ENCODE measurements around the gene ITGAD. TPM values are rescaled to one million over a fixed set of nuclear protein-coding genes. Genes with fewer than 3 reads are reported as not detected.

ITGAD gene
- total RNA-seq, 1 donor from 2014 or later: not detected

- Histone ChIP-seq H3K4me1 (ENCODE audit: insufficient read depth, low read length) (no peaks in the 10 kb centered on the region), H3K4me2 (ENCODE audit: low read length) (no peak overlapping the region), H2AFZ (ENCODE audit: low read depth, low read length) (no peak overlapping the region), H3K9ac (ENCODE audit: low read length) (no peak overlapping the region), H3K36me3 (ENCODE audit: insufficient read depth, low read length) (no peaks in the 10 kb centered on the region), H3K9me3 (ENCODE audit: insufficient read depth, low read depth, low read length) (no peaks in the 10 kb centered on the region), H3K4me3 (ENCODE audit: insufficient read depth, low read depth, low read length) (no peak overlapping the region), H3K79me2 (ENCODE audit: insufficient read depth, low read length) (no peaks in the 10 kb centered on the region), H3K27me3 (ENCODE audit: insufficient read depth, low read length) (no peaks in the 10 kb centered on the region), H4K20me1 (ENCODE audit: insufficient read depth, low read length) (no peaks in the 10 kb centered on the region), H3K27ac (ENCODE audit: low read depth, low read length) (no peak overlapping the region)
- Mint-ChIP-seq H3K9me3 (ENCODE audit: unreplicated experiment) (peaks cover 4% of the 10 kb centered on the region), H3K4me3 (ENCODE audit: unreplicated experiment) (no peak overlapping the region), H3K36me3 (ENCODE audit: low read depth, unreplicated experiment) (no peaks in the 10 kb centered on the region), H3K27ac (ENCODE audit: unreplicated experiment) (no peak overlapping the region), H3K27me3 (ENCODE audit: low read depth, unreplicated experiment) (peaks cover 48% of the 10 kb centered on the region), H3K4me1 (ENCODE audit: low read depth, unreplicated experiment) (no peaks in the 10 kb centered on the region)
- TF ChIP-seq CTCF (IDR thresholded peaks at IDR 0.05; ENCODE audit: insufficient read depth, low read depth, low read length) (no peak), EZH2 (IDR thresholded peaks at IDR 0.05; ENCODE audit: insufficient read depth, low read length) (no peak)
- FAIRE-seq (no peak), DNase-seq (ENCODE audit: low read depth) (no peak)
Observed at GRCh38 chr16:31380201-31380600, 12.9 kb upstream of the ITGAD start.

- H3K27me3 ChIP-seq (ENCODE audit: insufficient read depth, low read length): no peaks in the 10 kb centered on the region
- no peak overlapping the region for H3K4me3 Mint-ChIP-seq (ENCODE audit: unreplicated experiment)
- FAIRE-seq (no peak), DNase-seq (ENCODE audit: low read depth) (no peak)
- no peak overlapping the region for H3K4me3 ChIP-seq (ENCODE audit: insufficient read depth, low read depth, low read length)
- H3K36me3 ChIP-seq (ENCODE audit: insufficient read depth, low read length): no peaks in the 10 kb centered on the region
- no peak overlapping the region for H2AFZ ChIP-seq (ENCODE audit: low read depth, low read length)
- H3K27ac ChIP-seq (ENCODE audit: low read depth, low read length): no peak overlapping the region
- peaks cover 10% of the 10 kb centered on the region for H3K4me1 Mint-ChIP-seq (ENCODE audit: low read depth, unreplicated experiment)
- no peak for TF ChIP-seq EZH2 (IDR thresholded peaks at IDR 0.05; ENCODE audit: insufficient read depth, low read length)
- peak; percentile 11 for TF ChIP-seq CTCF (IDR thresholded peaks at IDR 0.05; ENCODE audit: insufficient read depth, low read depth, low read length)
- H3K4me2 ChIP-seq (ENCODE audit: low read length): no peak overlapping the region
- peaks cover 35% of the 10 kb centered on the region for H3K27me3 Mint-ChIP-seq (ENCODE audit: low read depth, unreplicated experiment)
- H3K27ac Mint-ChIP-seq (ENCODE audit: unreplicated experiment): no peak overlapping the region
- no peaks in the 10 kb centered on the region for H3K9me3 ChIP-seq (ENCODE audit: insufficient read depth, low read depth, low read length)
- no peaks in the 10 kb centered on the region for H3K36me3 Mint-ChIP-seq (ENCODE audit: low read depth, unreplicated experiment)
- H3K9me3 Mint-ChIP-seq (ENCODE audit: unreplicated experiment): no peaks in the 10 kb centered on the region
- no peaks in the 10 kb centered on the region for H3K79me2 ChIP-seq (ENCODE audit: insufficient read depth, low read length)
- H3K4me1 ChIP-seq (ENCODE audit: insufficient read depth, low read length): peaks cover 4% of the 10 kb centered on the region
- no peaks in the 10 kb centered on the region for H4K20me1 ChIP-seq (ENCODE audit: insufficient read depth, low read length)
- no peak overlapping the region for H3K9ac ChIP-seq (ENCODE audit: low read length)
Observed at GRCh38 chr16:31382485-31383161, 10.5 kb upstream of the ITGAD start.

GRCh38 chr16:31385680-31386079 is 7.5 kb upstream of the ITGAD start:
- no peak overlapping the region for H2AFZ ChIP-seq (ENCODE audit: low read depth, low read length)
- Mint-ChIP-seq H3K27ac (ENCODE audit: unreplicated experiment) (no peak overlapping the region), H3K4me3 (ENCODE audit: unreplicated experiment) (no peak overlapping the region), H3K36me3 (ENCODE audit: low read depth, unreplicated experiment) (no peaks in the 10 kb centered on the region), H3K4me1 (ENCODE audit: low read depth, unreplicated experiment) (peaks cover 10% of the 10 kb centered on the region), H3K27me3 (ENCODE audit: low read depth, unreplicated experiment) (peaks cover 31% of the 10 kb centered on the region), H3K9me3 (ENCODE audit: unreplicated experiment) (no peaks in the 10 kb centered on the region)
- TF ChIP-seq EZH2 (IDR thresholded peaks at IDR 0.05; ENCODE audit: insufficient read depth, low read length) (no peak), CTCF (IDR thresholded peaks at IDR 0.05; ENCODE audit: insufficient read depth, low read depth, low read length) (no peak)
- no peak overlapping the region for H3K27ac ChIP-seq (ENCODE audit: low read depth, low read length)
- H3K4me3 ChIP-seq (ENCODE audit: insufficient read depth, low read depth, low read length): no peak overlapping the region
- no peaks in the 10 kb centered on the region for H3K79me2 ChIP-seq (ENCODE audit: insufficient read depth, low read length)
- no peak for FAIRE-seq
- H3K9ac ChIP-seq (ENCODE audit: low read length): no peak overlapping the region
- no peaks in the 10 kb centered on the region for H4K20me1 ChIP-seq (ENCODE audit: insufficient read depth, low read length)
- H3K36me3 ChIP-seq (ENCODE audit: insufficient read depth, low read length): no peaks in the 10 kb centered on the region
- no peaks in the 10 kb centered on the region for H3K9me3 ChIP-seq (ENCODE audit: insufficient read depth, low read depth, low read length)
- no peak overlapping the region for H3K4me2 ChIP-seq (ENCODE audit: low read length)
- no peak for DNase-seq (ENCODE audit: low read depth)
- H3K4me1 ChIP-seq (ENCODE audit: insufficient read depth, low read length): peaks cover 4% of the 10 kb centered on the region
- H3K27me3 ChIP-seq (ENCODE audit: insufficient read depth, low read length): no peaks in the 10 kb centered on the region

All from astrocyte (in vitro differentiated cells and primary cell).